HG02870 (cell line): Measurements from ENCODE around the gene SPRN.
"Not testable (repeated sequence)": the region's sequence is repeated elsewhere in the genome, so short reads cannot be mapped to it uniquely, and the experiment has no call there.

Experiments
- ATAC-seq: cut with Tn5 transposase; IDR thresholded peaks from one replicate; pipeline ENCODE4 v1.9.1; 2021; ENCODE audit warnings: mild to moderate bottlenecking, moderate library complexity; ENCODE audit not compliant: unreplicated experiment

SPRN gene, protein sequence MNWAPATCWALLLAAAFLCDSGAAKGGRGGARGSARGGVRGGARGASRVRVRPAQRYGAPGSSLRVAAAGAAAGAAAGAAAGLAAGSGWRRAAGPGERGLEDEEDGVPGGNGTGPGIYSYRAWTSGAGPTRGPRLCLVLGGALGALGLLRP

DNA sequence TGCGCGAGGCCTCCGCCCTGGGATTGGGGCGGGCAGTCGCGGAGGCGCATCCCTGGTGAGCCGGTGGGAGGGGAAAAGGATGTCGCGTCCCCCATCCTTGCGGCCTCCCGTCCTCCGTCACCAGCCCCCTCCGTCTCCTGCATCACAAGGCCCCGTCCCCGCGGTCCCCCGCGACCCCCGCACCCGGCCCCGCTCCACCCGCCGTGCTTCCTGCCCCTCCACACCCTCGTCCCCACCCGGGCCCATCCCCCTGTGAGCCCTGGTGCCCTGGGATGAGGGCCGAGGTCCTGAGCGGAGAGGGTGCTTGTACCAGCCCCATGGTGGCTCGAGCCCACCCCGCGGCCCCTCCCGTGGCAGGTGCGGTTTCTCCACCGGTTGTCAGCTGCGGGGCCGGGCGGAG lies at the start of gene SPRN:
TSS of gene SPRN (minus strand) at position 25 of the 400 bp plus-strand sequence. CDS start 944 bp downstream, outside the sequence.
- ATAC-seq: not testable (repeated sequence)

DNA sequence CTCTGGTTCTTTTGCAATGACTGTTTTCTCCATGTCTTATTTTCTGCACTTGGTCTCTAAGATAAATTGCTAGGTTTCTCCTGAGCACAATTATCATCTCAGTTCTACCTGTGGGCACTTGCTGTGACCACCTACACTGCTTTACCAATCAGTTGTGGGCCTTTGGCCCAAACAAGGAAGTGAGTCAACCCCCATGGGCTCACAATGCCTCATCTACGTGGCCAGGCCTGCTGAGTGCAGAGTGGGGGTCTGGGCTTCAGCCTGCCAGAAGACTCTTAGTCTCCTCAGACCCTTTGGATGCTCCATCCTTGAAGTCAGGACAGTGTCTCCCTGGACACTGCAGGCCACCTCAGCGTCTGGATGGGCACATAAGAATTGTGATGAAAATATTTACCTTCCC lies 49.6 kb upstream of the SPRN start:
- ATAC-seq: no peak

DNA sequence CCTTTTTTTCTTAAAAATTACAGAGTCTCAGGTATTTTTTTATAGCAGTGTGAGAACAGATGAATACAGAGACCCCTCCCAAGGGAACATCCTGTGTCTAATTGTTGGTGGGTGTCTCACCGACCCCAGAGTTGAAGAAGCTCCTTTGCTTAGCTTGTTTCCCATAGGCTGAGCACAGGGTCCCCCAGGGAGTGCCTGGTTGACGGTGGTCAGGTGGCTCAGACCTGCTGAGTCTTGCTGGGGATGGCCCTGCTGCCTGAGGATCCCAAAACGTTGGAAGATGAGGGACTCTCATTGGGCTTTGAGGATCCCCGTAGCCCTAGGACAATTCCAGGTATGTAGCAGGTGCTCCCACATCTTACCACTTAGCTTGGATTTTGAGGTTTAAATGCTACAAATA lies 48.8 kb upstream of the SPRN start:
- ATAC-seq: no peak

DNA sequence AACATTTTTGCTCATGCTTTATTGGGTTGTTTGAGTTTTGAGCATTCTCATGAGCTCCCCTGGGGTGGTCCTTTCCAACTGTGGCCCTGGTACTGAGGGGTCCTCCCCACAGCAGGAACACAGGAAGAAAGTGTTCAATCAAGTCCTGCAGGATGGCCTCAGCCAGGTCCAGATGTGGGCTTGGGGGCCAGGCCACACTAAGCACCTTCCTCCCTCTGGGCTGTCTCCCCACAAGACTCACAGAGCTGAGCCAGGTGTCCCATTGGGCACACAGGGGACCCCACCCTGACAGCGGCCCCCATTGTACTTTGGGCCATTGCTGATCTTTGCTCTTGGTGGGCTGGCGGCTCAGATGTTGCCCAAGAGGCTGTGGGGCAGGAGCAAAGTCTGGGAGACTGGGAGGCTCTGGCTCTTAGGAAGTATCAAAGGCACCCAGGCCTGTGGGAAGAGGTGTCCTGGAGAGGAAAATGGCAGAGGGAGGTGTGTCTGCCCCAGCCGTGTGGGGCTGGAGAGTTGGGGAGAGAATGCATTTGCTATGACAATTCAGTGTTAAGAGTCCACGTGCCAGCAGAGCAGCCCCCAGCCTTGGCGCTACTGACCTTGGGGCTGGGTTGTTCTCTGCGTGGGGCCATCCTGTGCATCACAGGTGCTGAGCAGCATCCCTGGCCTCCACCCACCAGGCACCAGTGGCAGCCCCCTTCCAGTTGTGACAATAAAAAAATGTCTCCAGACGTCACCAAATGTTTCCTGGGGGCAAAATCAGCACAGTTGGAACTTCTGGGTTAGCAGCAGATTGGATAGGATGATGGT lies 47.1 kb upstream of the SPRN start:
- no peak for ATAC-seq

DNA sequence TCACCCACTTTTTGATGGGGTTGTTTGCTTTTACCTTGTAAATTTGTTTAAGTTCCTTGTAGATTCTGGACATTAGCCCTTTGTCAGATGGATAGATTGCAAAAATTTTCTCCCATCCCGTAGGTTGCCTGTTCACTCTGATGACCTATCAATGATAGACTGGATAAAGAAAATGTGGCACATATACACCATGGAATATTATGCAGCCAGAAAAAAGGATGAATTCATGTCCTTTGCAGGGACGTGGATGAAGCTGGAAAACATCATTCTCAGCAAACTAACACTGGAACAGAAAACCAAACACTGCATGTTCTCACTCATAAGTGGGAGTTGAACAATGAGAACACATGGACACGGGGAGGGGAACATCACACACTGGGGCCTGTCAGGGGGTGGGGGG lies 44.8 kb upstream of the SPRN start:
- not testable (repeated sequence) for ATAC-seq

DNA sequence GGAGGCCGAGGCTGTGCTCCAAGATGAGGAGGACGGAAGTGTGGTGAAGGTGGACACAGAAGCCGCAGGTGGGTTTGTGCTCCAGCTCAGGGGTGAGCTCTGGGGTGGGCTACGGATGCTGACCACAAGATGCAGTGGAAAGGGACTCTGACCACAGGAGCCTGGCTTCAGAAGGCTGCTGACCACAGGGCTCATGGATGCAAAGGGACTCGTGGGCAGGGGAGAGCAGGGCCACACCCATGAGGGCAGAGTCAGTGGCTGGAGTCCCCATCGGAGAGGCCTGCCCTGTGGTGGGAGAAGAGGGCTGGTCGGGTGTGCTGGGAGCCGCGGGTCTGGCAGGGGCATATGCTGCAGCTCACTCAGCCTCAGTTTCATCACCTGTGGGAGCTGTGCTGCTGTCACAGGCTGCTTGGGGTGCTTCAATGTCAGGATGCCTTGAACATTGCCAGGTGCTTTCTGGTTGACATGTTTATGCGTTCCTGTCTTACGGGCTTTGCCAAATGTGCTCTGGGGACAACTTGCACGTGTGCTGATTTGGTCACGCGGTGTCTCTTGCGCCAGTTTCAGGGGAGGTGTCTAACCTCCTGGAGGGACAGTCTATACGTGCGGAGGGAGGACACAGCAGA lies 43.0 kb upstream of the SPRN start:
- ATAC-seq: no peak

DNA sequence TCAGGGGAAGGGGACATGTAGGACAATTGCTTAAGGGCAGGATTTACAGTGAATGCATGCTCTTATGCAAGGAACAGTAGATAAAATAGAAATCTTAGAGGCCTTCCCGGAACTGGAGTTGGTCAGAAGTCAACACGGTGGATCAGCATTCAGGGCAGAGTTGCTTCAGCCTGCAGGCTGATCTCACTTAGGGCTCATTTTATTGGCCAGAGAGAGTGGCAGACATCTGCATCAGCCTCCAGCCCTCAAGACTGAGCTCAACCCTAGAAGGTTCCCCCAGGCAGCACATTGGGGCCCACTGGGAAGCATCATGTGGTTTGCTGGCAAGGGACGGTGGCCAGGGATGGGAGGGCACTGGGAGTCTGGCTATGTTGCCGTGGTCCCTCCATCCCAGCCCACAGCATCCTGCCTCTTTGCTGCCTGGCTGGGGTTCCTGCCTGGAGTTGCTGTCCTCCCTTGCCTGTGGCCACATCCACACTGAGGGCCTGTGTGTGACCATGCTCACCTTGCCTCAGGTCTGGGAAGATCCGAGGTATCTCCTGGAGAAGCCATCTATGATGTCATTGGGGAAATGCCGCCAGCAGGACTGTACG lies 42.4 kb upstream of the SPRN start:
- no peak for ATAC-seq

DNA sequence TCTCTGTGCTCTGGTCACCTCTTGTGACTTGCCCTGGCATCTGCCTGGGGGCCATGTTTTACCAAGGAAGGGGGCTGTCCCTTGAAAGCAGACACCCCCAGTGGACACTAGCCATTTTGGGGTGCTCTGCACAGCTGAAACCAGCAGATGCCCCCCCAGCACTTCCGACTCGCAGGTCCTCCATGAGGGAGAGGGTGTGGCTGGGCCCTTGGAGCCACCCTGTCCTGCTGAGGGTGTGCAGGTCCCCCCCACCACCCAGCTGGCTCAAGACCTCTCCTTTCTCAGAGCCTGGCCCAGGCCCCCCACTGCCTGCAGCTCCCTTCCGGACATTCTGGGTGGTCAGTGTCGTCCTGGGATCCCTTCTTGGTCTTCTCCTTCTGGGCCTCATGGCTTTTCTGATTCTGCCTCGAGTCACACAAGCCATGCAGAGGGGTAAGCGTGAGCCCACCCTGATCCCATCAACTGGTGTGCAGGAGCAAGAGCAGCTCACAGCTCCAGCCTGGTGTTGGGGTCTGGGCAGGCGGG lies 41.6 kb upstream of the SPRN start:
- ATAC-seq: no peak

DNA sequence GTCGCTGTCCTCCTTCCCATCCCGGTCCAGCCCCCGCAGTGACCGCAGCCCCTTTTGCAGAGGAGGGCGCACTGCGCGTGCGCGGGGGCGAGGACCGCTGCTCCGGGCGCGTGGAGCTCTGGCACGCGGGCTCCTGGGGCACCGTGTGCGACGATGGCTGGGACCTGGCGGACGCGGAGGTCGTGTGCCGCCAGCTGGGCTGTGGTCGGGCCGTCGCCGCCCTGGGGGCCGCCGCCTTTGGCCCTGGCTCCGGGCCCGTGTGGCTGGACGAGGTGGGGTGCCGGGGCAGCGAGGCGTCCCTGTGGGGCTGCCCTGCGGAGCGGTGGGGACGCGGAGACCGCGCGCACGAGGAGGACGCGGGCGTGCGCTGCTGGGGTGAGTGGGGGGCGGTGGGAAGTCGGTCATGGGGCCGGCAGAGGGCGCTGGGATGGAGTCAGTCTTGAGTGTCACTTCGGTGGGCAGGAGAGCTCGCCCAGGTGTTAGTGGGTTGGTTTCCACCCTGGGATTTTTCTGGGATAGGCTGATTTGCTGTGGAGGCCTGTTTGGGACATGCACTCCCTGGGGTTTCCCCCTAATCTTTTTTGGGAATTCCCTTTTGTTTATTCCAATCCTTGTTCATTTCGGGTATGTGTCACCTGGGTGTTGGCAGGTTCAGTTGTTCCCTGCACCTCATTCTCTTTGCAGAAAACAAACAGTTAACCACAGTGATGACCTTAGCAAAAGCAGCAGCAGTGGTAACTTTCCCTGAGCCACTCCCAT lies 40.9 kb upstream of the SPRN start:
- ATAC-seq: no peak

DNA sequence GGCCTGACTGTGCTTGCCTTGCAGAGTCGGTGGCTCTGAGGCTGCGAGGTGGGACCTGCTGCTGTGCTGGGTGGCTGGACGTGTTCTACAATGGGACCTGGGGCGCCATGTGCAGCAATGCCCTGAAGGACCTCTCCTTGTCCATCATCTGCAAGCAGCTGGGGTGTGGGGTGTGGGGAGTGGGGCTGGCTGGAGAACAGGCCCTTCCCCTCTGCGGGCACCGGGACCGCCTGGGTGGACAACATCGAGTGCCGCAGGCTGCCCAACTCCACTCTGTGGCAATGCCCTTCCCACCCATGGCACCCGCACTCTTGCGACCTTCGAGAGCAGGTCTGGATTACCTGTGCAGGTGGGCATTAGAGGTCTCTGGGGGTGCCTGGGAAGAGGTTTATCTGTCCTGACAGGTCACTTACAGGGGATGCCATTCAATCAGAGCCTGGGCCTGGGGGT lies 40.2 kb upstream of the SPRN start:
- no peak for ATAC-seq

DNA sequence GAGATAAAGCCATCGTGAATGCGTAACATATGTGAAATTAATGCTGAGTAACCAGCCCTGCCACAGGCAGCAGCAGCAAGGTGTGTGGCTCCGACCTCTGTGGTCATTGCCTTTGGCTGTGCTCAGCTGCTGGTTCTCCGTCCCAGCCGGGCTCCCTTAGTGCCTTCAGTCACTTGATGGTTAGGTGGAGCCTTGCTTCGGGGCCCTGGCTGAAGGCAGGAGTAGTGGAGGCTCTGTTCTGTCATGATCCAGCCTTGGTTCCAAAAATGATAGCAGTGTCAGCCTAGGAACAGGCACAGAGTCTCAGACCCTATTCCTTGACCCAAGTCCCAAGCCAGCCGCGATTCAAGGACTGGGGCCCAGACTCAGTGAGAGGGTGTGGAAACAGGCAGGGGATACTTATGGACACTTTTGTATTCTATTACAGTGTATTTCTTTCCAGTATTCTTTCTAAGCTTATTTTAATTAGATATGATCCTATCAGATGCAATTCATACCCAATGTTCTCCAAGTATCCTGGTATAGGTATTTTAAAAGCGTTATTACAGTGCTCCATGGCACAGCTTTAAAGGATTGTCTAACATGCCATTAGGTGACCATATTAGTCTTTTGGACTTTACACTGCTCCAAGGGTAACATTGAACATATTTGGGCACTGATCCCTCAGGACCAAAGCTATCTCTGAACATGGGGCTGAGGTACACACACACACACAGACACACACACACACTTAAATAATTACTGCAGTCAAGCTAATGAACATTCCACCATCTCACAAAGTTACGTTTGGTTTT lies 38.3 kb upstream of the SPRN start:
- no peak for ATAC-seq

DNA sequence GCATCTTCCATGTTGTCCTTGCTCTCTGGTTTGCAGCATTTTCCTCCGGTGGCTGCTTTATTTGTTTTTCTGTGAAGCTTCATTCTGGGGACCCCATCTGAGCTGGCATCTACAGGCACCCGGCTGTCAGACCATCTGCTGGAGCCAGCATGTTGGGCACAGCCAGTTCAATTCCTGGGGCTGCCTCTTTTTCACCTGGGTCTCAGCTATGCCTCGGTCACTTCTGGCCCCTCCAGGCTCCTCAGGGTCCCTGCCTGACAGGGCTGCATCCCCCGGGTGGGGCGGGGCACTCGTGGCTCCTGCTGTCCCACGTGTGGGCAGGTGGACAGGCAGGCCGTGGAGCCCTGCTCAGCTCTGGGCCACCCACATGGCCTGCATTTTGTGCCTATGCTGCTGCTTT lies 37.4 kb upstream of the SPRN start:
- no peak for ATAC-seq

DNA sequence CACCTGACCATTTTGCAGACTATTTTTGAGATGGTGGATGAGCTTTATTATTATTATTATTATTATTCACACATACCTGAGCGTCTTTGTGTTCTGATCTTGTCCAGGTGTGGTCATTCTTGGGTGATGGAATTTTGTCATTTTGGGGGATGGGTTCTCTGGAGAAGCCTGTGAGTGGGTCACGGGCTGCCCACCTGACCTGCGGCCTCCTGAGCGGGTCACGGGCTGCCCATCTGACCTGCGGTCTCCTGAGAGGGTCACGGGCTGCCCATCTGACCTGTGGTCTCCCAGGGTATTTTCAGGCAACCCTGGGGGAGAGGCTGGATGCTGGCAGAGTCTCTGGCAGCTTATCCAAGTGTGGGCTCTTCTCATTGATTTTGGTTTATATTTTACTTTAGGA lies 36.6 kb upstream of the SPRN start:
- no peak for ATAC-seq

DNA sequence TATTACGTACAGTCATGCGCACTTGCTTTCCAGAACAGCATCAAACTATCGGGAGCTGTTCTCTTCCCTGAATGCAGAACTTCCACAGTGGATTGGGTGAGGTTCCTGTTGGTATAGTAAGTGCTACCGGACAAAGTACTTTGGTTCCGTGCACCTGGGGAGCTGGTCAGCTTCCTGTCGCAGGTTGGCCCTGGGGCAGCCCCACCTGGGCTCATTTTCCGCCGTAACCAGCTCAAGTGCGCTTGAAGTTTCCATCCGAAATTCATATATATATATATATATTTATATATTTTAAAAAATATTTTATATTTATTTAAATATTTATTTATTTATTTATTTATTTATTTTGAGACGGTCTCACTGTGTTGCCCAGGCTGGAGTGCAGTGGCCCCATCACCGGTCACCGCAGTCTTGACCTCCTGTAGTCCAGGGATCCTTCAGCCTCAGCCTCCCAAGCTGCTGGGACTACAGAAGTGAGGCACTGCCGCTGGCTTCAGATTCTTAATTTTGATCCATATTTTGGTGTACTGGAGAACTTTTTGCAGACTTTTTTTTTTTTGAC lies 35.9 kb upstream of the SPRN start:
- no peak for ATAC-seq

DNA sequence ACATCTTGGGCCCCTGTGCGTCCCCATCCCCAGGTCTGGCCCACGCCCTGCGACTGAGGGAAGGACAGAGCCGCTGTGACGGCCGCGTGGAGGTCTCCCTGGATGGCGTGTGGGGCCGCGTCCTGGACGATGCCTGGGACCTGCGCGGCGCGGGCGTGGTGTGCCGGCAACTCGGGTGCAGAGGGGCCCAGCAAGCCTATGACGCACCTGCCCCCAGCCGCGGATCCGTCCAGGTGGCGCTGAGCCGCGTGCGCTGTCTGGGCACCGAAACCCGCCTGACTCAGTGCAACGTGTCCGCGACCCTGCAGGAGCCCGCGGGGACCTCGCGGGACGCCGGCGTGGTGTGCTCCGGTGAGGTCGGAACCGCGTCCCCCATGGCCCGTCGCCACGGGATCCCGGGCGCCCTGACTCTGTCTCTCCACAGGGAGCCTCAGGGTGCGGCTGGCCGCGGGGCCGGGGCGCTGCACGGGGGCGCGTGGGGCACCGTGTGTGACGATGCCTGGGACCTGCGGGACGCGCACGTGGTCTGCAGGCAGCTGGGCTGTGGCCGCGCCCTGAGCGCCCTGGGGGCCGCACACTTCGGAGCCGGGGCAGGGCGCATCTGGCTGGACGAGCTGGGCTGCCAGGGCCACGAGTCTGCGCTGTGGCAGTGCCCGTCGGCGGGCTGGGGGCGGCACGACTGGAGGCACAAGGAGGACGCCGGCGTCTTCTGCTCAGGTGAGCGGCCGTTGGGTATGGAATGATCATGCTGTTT lies 35.2 kb upstream of the SPRN start:
- no peak for ATAC-seq

DNA sequence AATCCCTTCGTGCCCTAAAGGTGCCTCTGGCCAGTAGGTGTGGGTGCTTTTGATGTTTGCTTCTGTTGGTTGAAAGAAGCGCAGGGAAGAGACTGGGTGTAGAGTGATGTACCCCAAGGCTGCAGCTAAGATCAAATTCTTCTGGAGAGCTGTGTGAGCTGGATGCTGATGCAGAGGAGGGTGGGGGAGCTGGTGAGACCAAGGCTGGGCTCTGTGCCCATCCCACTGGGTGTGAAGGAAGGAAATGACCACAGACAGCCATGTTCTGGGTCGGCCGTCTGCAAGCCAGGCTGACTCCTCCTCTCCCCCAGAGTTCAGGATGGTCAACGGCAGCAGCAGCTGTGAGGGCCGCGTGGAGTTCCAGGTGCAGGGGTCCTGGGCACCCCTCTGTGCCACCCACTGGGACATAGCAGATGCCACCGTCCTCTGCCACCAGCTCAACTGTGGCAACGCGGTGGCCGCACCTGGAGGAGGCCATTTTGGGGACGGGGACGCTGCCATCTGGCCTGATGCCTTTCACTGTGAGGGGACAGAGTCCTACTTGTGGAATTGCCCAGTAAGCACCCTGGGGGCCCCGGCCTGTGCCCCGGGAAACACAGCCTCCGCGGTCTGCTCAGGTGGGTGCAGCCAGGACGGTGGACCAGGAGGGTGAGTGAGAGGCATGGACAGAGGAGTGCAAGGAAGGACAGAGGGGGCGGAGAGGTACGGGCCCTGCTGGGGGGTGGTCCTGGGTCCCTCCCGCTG lies 34.5 kb upstream of the SPRN start:
- no peak for ATAC-seq

DNA sequence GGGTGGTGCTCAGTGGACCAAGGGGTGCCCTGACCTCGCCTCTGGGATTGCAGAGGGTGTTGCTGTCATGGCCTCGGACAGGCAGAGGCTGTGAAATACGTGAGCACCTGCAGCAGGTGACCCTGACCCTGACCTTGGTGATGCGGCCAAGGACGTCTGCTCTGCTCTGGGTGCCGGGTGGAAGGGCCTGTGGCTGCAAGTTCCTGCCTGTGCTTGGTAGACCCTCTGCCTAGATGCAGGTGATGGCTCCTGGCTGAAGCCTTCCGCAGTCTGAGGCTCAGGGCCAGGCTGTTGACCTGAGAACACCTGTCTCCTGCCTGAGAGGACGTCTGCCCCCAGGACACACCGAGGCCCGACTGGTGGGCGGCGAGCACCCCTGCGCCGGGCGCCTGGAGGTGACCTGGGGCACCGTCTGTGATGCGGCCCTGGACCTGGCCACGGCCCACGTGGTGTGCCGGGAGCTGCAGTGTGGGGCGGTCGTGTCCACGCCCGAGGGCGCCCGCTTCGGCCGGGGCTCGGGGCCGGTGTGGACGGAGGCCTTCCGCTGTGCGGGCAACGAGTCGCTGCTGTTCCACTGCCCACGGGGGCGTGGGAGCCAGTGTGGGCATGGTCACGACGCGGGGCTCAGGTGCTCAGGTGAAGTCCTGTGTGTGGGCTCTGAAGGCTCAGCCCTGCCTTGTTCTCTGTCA lies 33.7 kb upstream of the SPRN start:
- no peak for ATAC-seq
